ENCODE results near the gene MPL. TPM values are rescaled to one million over a fixed set of nuclear protein-coding genes. Genes with fewer than 3 reads are reported as not detected.

MPL gene
- polyA plus RNA-seq, 1 donor (not counting 4 experiments of a cell fraction or from before 2014, with no cell fraction given): not detected

DNA sequence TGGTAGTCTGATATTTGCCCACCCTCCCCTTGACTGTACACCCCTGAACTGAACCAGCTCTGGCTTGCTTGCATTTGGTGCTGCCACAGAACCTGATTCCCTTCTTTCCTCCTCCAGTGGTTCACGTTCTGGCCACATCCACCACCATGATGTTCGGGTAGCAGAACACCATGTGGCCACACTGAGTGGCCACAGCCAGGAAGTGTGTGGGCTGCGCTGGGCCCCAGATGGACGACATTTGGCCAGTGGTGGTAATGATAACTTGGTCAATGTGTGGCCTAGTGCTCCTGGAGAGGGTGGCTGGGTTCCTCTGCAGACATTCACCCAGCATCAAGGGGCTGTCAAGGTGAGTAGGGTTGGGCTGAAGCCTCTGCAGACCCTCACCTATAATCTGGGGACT, 23.0 kb downstream of the MPL start:
- no peak overlapping the region for H3K27ac ChIP-seq (ENCODE audit: control insufficient read depth, insufficient read depth, low read length)
- peak overlapping the region; percentile 84 for H3K4me2 ChIP-seq (ENCODE audit: control insufficient read depth, extremely low read depth, insufficient read depth, low read depth, low read length)
- H3K9ac ChIP-seq (ENCODE audit: control insufficient read depth, extremely low read depth, insufficient read depth, low read length): peak overlapping the region; percentile 68
- no peak for DNase-seq (ENCODE audit: low read depth, low spot score)
- peak overlapping the region in 1 of 3 experiments; percentile 67 for H3K4me3 ChIP-seq (ENCODE audit: control insufficient read depth in 2 of 3, extremely low read depth in 1 of 3, insufficient read depth in 2 of 3, low read depth in 1 of 3, low read length in 3 of 3)
- H3K27me3 ChIP-seq (ENCODE audit: control insufficient read depth, extremely low read depth, insufficient read depth, low read length): no peaks in the 10 kb centered on the region
- H3K36me3 ChIP-seq (ENCODE audit: control insufficient read depth in 2 of 2, extremely low read depth in 1 of 2, insufficient read depth in 2 of 2, low read length in 2 of 2): peaks cover 20 to 37% of the 10 kb centered on the region in 2 experiments
- no peak for FAIRE-seq
- no peaks in the 10 kb centered on the region for H3K9me1 ChIP-seq (ENCODE audit: control insufficient read depth, extremely low read depth, insufficient read depth, low read length)
- H2AFZ ChIP-seq (ENCODE audit: control insufficient read depth, low read length): no peak overlapping the region
- no peaks in the 10 kb centered on the region for H3K9me3 ChIP-seq (ENCODE audit: control insufficient read depth, low read depth, low read length)
- peaks cover 33% of the 10 kb centered on the region for H3K4me1 ChIP-seq (ENCODE audit: control insufficient read depth, extremely low read depth, insufficient read depth, low read length)
- H3K79me2 ChIP-seq (ENCODE audit: control insufficient read depth, insufficient read depth, low read length): peaks cover 61% of the 10 kb centered on the region
- peaks cover 3% of the 10 kb centered on the region for H4K20me1 ChIP-seq (ENCODE audit: control insufficient read depth, extremely low read depth, insufficient read depth, low read length)
- dilution Hi-C loops (cut with MboI; ENCODE audit: extremely low pct_ligation_motif_present, low sequenced_read_pairs): no loop called here
- TF ChIP-seq, protein P1, sequence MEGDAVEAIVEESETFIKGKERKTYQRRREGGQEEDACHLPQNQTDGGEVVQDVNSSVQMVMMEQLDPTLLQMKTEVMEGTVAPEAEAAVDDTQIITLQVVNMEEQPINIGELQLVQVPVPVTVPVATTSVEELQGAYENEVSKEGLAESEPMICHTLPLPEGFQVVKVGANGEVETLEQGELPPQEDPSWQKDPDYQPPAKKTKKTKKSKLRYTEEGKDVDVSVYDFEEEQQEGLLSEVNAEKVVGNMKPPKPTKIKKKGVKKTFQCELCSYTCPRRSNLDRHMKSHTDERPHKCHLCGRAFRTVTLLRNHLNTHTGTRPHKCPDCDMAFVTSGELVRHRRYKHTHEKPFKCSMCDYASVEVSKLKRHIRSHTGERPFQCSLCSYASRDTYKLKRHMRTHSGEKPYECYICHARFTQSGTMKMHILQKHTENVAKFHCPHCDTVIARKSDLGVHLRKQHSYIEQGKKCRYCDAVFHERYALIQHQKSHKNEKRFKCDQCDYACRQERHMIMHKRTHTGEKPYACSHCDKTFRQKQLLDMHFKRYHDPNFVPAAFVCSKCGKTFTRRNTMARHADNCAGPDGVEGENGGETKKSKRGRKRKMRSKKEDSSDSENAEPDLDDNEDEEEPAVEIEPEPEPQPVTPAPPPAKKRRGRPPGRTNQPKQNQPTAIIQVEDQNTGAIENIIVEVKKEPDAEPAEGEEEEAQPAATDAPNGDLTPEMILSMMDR (optimal IDR thresholded peaks at IDR 0.05 in 1 of 3, IDR thresholded peaks at IDR 0.05 in 1 of 3, conservative IDR thresholded peaks at IDR 0.05 in 1 of 3; ENCODE audit: extremely low read depth in 1 of 3, insufficient read depth in 2 of 3, low read length in 3 of 3): no peak
- TF ChIP-seq EZH2 (IDR thresholded peaks at IDR 0.05; ENCODE audit: low read length): no peak

DNA sequence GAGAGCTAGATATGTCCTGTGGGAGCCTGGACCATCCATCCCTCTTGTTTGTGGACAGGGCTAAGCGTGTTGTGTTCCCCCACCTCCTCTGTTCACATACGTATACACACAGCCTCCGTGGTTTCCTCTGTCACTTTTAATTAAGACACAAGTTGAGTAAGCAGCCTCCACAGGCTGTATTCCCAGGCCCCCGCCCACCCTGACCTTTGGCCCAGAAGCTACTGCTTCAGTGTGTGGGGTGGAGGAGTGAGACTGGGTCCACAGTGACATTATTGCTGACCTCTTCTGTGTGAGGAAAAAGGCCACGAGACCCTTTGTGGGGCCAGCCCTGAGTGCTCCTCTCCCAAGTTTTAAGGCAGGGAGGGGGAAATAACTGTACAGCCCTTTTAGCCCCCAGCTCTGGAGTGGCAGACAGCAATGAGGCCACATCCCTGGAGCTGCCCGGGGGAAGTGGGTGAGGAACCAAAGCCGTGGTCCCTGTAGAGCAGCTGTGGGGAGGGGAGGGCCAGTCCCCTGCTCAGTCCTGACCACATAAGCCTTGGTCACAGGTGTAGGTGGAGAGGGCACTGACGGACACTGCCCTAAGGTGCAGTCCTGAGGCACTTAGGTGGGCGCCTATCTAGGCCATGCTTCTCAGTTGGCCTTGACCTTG, 25.8 kb downstream of the MPL start:
- no peak overlapping the region for H3K4me3 ChIP-seq (ENCODE audit: control insufficient read depth in 2 of 3, extremely low read depth in 1 of 3, insufficient read depth in 2 of 3, low read depth in 1 of 3, low read length in 3 of 3)
- peaks cover 20 to 39% of the 10 kb centered on the region in 2 experiments for H3K36me3 ChIP-seq (ENCODE audit: control insufficient read depth in 2 of 2, extremely low read depth in 1 of 2, insufficient read depth in 2 of 2, low read length in 2 of 2)
- no peak overlapping the region for H3K4me2 ChIP-seq (ENCODE audit: control insufficient read depth, extremely low read depth, insufficient read depth, low read depth, low read length)
- no peak for TF ChIP-seq EZH2 (IDR thresholded peaks at IDR 0.05; ENCODE audit: low read length)
- TF ChIP-seq, protein P1 (optimal IDR thresholded peaks at IDR 0.05 in 1 of 3, IDR thresholded peaks at IDR 0.05 in 1 of 3, conservative IDR thresholded peaks at IDR 0.05 in 1 of 3; ENCODE audit: extremely low read depth in 1 of 3, insufficient read depth in 2 of 3, low read length in 3 of 3): no peak
- DNase-seq (ENCODE audit: low read depth, low spot score) (no peak), FAIRE-seq (no peak)
- no peak overlapping the region for H3K27ac ChIP-seq (ENCODE audit: control insufficient read depth, insufficient read depth, low read length)
- no peaks in the 10 kb centered on the region for H3K9me1 ChIP-seq (ENCODE audit: control insufficient read depth, extremely low read depth, insufficient read depth, low read length)
- peaks cover 3% of the 10 kb centered on the region for H4K20me1 ChIP-seq (ENCODE audit: control insufficient read depth, extremely low read depth, insufficient read depth, low read length)
- peaks cover 41% of the 10 kb centered on the region for H3K4me1 ChIP-seq (ENCODE audit: control insufficient read depth, extremely low read depth, insufficient read depth, low read length)
- H3K27me3 ChIP-seq (ENCODE audit: control insufficient read depth, extremely low read depth, insufficient read depth, low read length): no peaks in the 10 kb centered on the region
- H3K9me3 ChIP-seq (ENCODE audit: control insufficient read depth, low read depth, low read length): no peaks in the 10 kb centered on the region
- peaks cover 79% of the 10 kb centered on the region for H3K79me2 ChIP-seq (ENCODE audit: control insufficient read depth, insufficient read depth, low read length)
- dilution Hi-C loops (cut with MboI; ENCODE audit: extremely low pct_ligation_motif_present, low sequenced_read_pairs): no loop called here
- H2AFZ ChIP-seq (ENCODE audit: control insufficient read depth, low read length): no peak overlapping the region
- H3K9ac ChIP-seq (ENCODE audit: control insufficient read depth, extremely low read depth, insufficient read depth, low read length): no peak overlapping the region

All from keratinocyte (primary cell).